Ascending aorta (tissue), 2 donors: ENCODE results near the gene FANCC. TPM values are rescaled to one million over a fixed set of nuclear protein-coding genes. Genes with fewer than 3 reads are reported as not detected.
A peak's percentile ranks its signal among the peaks of the same experiment; 100 is the strongest.

ENCODE experiments used
- DNase-seq, 2 donors: peaks; one replicate each; pipeline ENCODE4 v3.0.0-alpha.2; 2019; ENCODE audit warnings: low spot score in 2 of 2
- H3K27ac ChIP-seq, 2 donors: fragments of 200-600 bp; sonication (generic); one replicate each; pipeline ENCODE4 v1.5.1; 2016 to 2017; ENCODE audit warnings: mild to moderate bottlenecking in 1 of 2
- H3K27me3 ChIP-seq: fragments of 200-600 bp; sonication (generic); one replicate; pipeline ENCODE4 v1.5.1; 2017
- H3K36me3 ChIP-seq, 2 donors: fragments of 200-600 bp; sonication (generic); one replicate each; pipeline ENCODE4 v1.5.1; 2016
- H3K4me1 ChIP-seq, 2 donors: fragments of 200-600 bp; sonication (generic); one replicate each; pipeline ENCODE4 v1.5.1; 2016 to 2017; ENCODE audit warnings: mild to moderate bottlenecking in 1 of 2
- H3K4me3 ChIP-seq, 2 donors: fragments of 200-600 bp; sonication (generic); one replicate each; pipeline ENCODE4 v1.5.1; 2016 to 2017; ENCODE audit warnings: mild to moderate bottlenecking in 1 of 2
- H3K9me3 ChIP-seq, 2 donors: fragments of 200-600 bp; sonication (generic); one replicate each; pipeline ENCODE4 v1.5.1; 2016
- CTCF ChIP-seq, 3 experiments: fragments of 200-600 bp in 2 of 3; fragments of 450-650 bp in 1 of 3; sonication (generic) in 2 of 3; IDR thresholded peaks; one replicate each; pipeline ENCODE4 v1.5.1; 2016 to 2019; ENCODE audit warnings: antibody characterized with exemption in 3 of 3, mild to moderate bottlenecking in 1 of 3, moderate library complexity in 1 of 3
- intact Hi-C: fragments of 100-400 bp; cut with DNase I; formaldehyde crosslinking; loops from one replicate; pipeline ENCODE4 v1.15.1; 2023
- total RNA-seq: library from RNA; depleted of rRNA; stranded (reverse); fragments of >200 nt; gene quantifications from one replicate; pipeline ENCODE4 v1.1.0, GENCODE V29; 2016

Gene FANCC
- total RNA-seq, 1 donor from 2014 or later = 0.64 TPM

- no peak overlapping the region for H3K27ac ChIP-seq
- H3K4me3 ChIP-seq = no peak overlapping the region
- intact Hi-C loops = no loop called here
- H3K36me3 ChIP-seq = peaks cover 0 to 3% of the 10 kb centered on the region in 2 donors
- H3K9me3 ChIP-seq = no peaks in the 10 kb centered on the region
- DNase-seq = no peak
- H3K4me1 ChIP-seq = no peaks in the 10 kb centered on the region
- H3K27me3 ChIP-seq = no peaks in the 10 kb centered on the region
- TF ChIP-seq CTCF (IDR thresholded peaks at IDR 0.05) = no peak
These were observed 183.0 kb downstream of the FANCC start for GRCh38 chr9:95134457-95134881.

- Histone ChIP-seq H3K4me3 (no peak overlapping the region), H3K4me1 (no peaks in the 10 kb centered on the region), H3K9me3 (no peaks in the 10 kb centered on the region), H3K27ac (no peak overlapping the region), H3K27me3 (no peaks in the 10 kb centered on the region), H3K36me3 (peaks cover 0 to 3% of the 10 kb centered on the region in 2 donors)
- intact Hi-C loops = no loop called here
- no peak for TF ChIP-seq CTCF (IDR thresholded peaks at IDR 0.05)
- no peak for DNase-seq
These were observed 184.2 kb downstream of the FANCC start for GRCh38 chr9:95133325-95133705.

GRCh38 chr9:95132366-95133324 lies 184.9 kb downstream of the FANCC start:
- no peak overlapping the region for H3K4me3 ChIP-seq
- H3K27ac ChIP-seq = no peak overlapping the region
- peaks cover 0 to 3% of the 10 kb centered on the region in 2 donors for H3K4me1 ChIP-seq
- H3K27me3 ChIP-seq = no peaks in the 10 kb centered on the region
- TF ChIP-seq CTCF (IDR thresholded peaks at IDR 0.05) = no peak
- H3K9me3 ChIP-seq = no peaks in the 10 kb centered on the region
- intact Hi-C loops = no loop called here
- no peak for DNase-seq
- peaks cover 0 to 3% of the 10 kb centered on the region in 2 donors for H3K36me3 ChIP-seq

GRCh38 chr9:95131023-95131943 lies 186.2 kb downstream of the FANCC start:
- Histone ChIP-seq H3K27ac (no peak overlapping the region), H3K36me3 (peaks cover 0 to 3% of the 10 kb centered on the region in 2 donors), H3K9me3 (no peaks in the 10 kb centered on the region), H3K4me3 (no peak overlapping the region), H3K27me3 (no peaks in the 10 kb centered on the region), H3K4me1 (peaks cover 6 to 10% of the 10 kb centered on the region in 2 donors)
- intact Hi-C loops = loop anchor here (1.0 kb wide), 1 partner anchor 450 kb away; no protein-coding TSS in a partner anchor
- peak in 1 of 2 donors; percentile 79 for DNase-seq
- peak; percentile 79 to 88 (median 85) for TF ChIP-seq CTCF (IDR thresholded peaks at IDR 0.05)

GRCh38 chr9:95130484-95130883 lies 187.0 kb downstream of the FANCC start:
- Histone ChIP-seq H3K4me1 (peaks cover 9 to 13% of the 10 kb centered on the region in 2 donors), H3K27ac (no peak overlapping the region), H3K27me3 (no peaks in the 10 kb centered on the region), H3K9me3 (no peaks in the 10 kb centered on the region), H3K36me3 (peaks cover 0 to 3% of the 10 kb centered on the region in 2 donors), H3K4me3 (no peak overlapping the region)
- intact Hi-C loops = no loop called here
- no peak for DNase-seq
- no peak for TF ChIP-seq CTCF (IDR thresholded peaks at IDR 0.05)
